ENCODE data around the gene NDUFB7.

The NDUFB7 gene

DNA sequence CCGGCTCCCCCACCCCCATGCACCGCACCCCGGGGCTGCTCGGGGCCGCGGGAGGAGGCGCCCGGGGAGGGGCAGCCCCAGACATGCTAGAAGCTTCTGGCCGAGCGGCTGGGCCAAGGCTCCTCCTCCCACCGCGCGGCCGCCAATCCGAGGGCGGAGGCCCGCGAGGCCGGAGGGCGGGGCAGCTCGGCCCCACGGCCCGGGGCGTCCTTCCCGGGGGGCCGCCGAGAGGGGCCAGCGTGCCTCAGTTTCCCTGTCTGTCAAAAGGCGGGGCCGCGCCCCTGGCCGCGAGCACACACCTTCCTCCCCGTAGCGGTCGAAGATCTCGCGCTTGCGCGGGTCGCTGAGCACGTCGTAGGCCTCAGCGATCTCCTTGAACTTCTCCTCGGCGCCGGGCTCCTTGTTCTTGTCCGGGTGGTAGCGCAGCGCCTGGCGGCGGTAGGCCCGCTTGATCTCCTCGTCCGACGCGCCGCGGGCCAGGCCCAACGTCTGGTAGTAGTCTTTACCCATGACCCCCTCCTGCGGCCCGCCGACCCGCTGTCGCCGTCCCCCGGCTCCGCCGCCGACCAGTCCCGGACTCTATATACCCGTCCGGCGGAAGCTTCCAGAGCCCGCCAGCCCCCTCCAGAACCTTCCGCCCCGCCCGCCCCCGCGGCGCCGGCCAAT lies 53.9 kb downstream of the NDUFB7 start, which contains the start of gene DNAJB1:
Gene DNAJB1 (minus strand): TSS at position 558 of the 666 bp plus-strand sequence. CDS start 48 bp downstream, at position 510.
- DNase-seq, result no peak

- DNase-seq, result no peak
These were observed 54.4 kb downstream of the NDUFB7 start for GRCh38 chr19:14517446-14517839.

- DNase-seq, result no peak
These were observed 55.0 kb downstream of the NDUFB7 start for GRCh38 chr19:14516746-14517438.
